T-helper 22 cell (primary cell): Measurements from ENCODE around the gene SRBD1.

Experiments
- DNase-seq: peaks from one replicate; pipeline ENCODE4 v3.0.0-alpha.2; 2020; ENCODE audit warnings: low read depth

SRBD1 gene

GRCh38 chr2:45631955-45632354, 20.9 kb upstream of the SRBD1 start:
- no peak for DNase-seq

DNA sequence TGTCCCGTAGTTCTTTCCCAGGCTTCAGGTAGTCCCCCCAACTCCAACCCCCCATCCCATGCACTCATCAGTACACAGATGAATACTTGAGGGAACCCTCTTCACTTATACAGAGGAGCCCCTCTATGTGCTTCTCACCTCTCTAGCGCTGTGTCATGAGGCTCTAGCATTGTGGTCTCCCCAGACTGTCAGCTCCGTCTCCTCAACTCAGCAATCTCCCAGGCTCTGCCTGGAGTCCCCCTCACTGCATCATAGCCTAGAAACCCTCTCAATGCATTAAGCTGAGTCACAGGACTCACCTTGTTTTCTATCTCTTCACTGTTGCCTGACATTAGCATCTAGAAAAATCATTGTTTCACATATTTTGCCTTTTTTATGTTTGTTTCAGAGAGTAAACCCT, 20.3 kb upstream of the SRBD1 start:
- DNase-seq: no peak

- no peak for DNase-seq
Measured at GRCh38 chr2:45629971-45630370, 18.9 kb upstream of the SRBD1 start.

- no peak for DNase-seq
Measured at GRCh38 chr2:45627911-45628310, 16.8 kb upstream of the SRBD1 start.

DNA sequence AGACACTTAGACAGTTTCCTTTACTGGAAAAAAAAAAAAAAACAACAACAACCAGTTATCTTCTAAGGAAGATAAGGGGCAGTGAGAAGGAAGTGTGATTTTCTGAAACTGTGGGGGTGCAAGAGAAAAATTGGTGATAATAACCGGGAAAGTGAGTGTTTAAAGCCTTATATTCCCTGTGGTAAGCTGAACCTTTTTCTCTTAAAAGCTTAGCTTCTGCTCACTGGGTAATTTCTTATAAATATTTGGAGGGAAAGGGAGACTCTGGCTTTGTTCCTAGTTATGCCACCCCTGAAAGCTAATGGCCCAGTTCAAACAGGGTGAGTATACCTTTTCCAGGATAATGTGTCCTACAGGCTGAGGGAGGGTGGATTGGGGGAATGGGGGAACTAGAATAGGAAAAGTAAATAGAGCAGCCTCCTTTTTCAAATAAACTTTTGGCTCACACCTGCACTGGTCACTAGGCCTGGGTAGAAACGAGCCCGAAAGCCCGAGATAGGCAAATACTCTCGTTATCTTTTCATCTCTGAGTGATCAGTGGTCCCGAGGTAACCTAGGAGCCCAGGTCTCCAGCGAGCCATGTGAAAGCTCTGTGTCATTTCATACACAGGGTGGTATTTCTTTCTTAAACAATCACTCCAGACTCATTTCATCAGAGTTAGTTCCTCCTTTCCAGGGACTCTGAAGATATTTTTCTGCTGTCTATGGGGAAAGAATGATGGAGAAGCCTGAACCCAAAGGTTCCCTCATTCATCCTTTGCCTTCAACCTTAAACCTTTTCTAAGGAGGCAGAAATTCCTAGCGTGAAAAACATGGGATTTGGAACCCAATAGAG, 15.5 kb upstream of the SRBD1 start:
- no peak for DNase-seq

DNA sequence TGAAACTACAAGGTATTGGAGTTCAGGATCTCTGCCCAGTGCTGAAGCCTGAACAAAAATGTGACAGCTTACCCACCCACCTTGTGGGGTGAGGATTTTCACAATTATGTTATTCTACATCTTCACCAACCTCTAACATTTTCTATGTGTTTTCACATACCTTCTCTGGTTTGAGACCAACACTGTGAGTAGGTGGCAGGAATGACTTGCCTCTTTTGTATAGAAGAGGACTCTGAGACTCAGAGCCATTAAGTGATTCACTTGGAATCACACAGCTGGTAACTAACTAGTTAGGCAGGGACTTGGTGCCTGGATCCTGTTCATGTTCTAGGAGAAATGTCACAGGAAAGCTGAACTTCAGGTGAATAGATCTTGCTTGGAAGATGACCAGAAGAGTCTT, 14.8 kb upstream of the SRBD1 start:
- DNase-seq: no peak

DNA sequence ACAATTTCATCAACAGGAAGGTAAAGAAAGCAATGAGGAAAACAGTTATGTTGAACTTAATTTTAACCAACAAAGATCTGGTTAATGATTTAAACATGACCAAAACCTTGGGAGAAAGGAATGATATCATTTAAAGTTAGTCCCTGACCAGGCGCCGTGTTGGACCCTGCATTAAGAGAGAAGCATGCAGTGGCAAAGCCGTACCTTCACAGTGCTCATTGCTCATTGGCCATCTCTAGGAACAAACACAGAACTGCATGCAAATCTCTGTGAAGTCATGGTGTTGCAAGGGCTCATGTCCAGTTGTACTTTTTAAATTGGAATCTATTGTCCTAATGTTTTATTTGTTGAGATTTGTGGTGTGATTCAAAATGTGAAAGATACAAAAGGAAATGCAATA, 12.0 kb upstream of the SRBD1 start:
- DNase-seq: no peak

- DNase-seq: no peak
Measured at GRCh38 chr2:45622336-45623075, 11.4 kb upstream of the SRBD1 start.

- DNase-seq: no peak
Measured at GRCh38 chr2:45617496-45617895, 6.4 kb upstream of the SRBD1 start.

GRCh38 chr2:45616658-45617411, 5.8 kb upstream of the SRBD1 start:
- DNase-seq: no peak

- DNase-seq: no peak
Measured at GRCh38 chr2:45614871-45615415, 3.9 kb upstream of the SRBD1 start.

GRCh38 chr2:45614330-45614729, 3.3 kb upstream of the SRBD1 start:
- DNase-seq: no peak

GRCh38 chr2:45612731-45613130, 1.7 kb upstream of the SRBD1 start:
- DNase-seq: no peak

GRCh38 chr2:45612285-45612684, 1.2 kb upstream of the SRBD1 start:
- no peak for DNase-seq

GRCh38 chr2:45610281-45611019, 617 bp downstream of the SRBD1 start:
- DNase-seq: peak; percentile 18

DNA sequence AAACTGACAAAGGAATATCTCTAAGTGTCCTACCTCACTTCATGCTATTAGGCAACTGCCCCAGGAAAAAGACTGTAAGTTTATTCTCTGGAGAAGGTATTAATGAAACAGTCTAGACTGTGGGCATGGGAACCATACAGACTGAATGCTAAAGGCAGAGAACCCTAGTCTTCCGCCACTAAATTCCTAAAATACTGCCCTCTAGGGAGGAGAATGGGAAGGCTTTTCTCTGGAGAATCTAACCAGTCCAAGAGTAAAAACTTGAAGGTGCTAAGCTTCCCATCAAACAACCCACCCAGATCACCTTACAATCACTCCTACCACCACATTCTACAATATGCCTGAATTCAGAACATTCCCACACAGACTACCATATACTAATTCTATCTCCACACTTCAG, 3.4 kb downstream of the SRBD1 start:
- no peak for DNase-seq

DNA sequence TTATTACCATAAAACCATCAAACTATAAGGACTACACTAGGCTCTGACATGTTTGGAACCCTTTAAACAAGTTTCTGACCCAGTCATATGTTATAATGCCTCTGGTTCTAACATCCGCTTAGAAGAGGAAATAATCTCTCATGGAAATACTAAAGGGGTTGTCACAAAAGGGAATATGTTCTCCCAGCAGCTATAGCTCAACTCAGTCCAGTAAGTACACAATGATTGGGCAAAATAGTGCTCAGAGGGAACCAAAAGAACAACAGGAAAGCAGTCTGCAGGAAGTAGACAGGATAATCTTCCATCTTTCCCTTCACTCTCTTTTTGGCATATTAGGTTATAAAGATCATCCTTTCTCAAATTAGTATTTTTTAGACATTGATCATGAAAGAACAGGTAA, 4.3 kb downstream of the SRBD1 start:
- DNase-seq: no peak

GRCh38 chr2:45605116-45605515, 6.0 kb downstream of the SRBD1 start:
- DNase-seq: no peak

GRCh38 chr2:45602624-45603023, 8.4 kb downstream of the SRBD1 start:
- no peak for DNase-seq

GRCh38 chr2:45598545-45598944, 12.5 kb downstream of the SRBD1 start:
- DNase-seq: no peak

DNA sequence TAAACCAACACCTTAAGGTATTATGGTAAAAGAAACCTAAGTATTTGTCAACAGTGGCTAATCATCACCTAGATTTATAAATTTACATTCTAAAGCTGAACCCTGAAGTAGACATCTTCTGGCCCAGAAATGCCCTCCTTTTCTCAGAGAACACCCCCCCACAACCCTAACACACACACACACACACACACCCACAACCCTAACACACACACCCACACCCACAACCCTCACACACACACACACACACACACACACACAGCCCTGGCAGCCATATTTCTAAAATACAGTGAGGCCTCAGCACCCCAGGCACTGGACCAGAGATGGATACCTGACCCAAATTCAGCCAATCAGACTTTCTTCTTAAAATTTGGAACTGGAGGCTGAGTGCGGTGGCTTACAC, 14.3 kb downstream of the SRBD1 start:
- no peak for DNase-seq
